Body of pancreas (tissue), 4 donors: ENCODE measurements around the gene VASP. TPM values are rescaled to one million over a fixed set of nuclear protein-coding genes. Genes with fewer than 3 reads are reported as not detected.

Source experiments
- ATAC-seq: fragments of 150-250 bp; one replicate; pipeline ENCODE4 v1.9.1; 2016
- DNase-seq, 4 donors: peaks; one replicate each; pipeline ENCODE4 v3.0.0-alpha.2; 2019
- H3K27ac ChIP-seq, 4 donors: fragments of 200-600 bp; sonication (generic); 1 replicate in 3 of 4; 2 replicates in 1 of 4; pipeline versions ENCODE4 v1.5.1 to v1.6.1; 2016 to 2019; ENCODE audit warnings: mild to moderate bottlenecking in 1 of 4, mixed read lengths in 1 of 4, moderate library complexity in 1 of 4
- H3K27me3 ChIP-seq, 2 donors: fragments of 200-600 bp; sonication (generic); one replicate each; pipeline ENCODE4 v1.6.0; 2016; ENCODE audit warnings: mild to moderate bottlenecking in 1 of 2
- H3K36me3 ChIP-seq, 2 donors: fragments of 200-600 bp; sonication (generic); replicated peaks in 1 of 2; 2 replicates each; pipeline ENCODE4 v1.5.1; 2016; ENCODE audit warnings: low read depth in 2 of 2; ENCODE audit not compliant: insufficient read depth in 1 of 2
- H3K4me1 ChIP-seq: fragments of 200-600 bp; sonication (generic); one replicate; pipeline ENCODE4 v1.6.0; 2016
- H3K4me3 ChIP-seq, 2 donors: fragments of 200-600 bp; sonication (generic); 1 replicate in 1 of 2; 2 replicates in 1 of 2; pipeline ENCODE4 v1.5.1; 2016 to 2019
- H3K9me3 ChIP-seq, 3 donors: fragments of 200-600 bp; sonication (generic); 1 replicate in 2 of 3; 2 replicates in 1 of 3; pipeline ENCODE4 v1.5.1; 2016
- CTCF ChIP-seq, 7 experiments: fragments of 450-650 bp in 4 of 7; fragments of 200-600 bp in 3 of 7; sonication (generic) in 3 of 7; IDR thresholded peaks; one replicate each; pipeline ENCODE4 v1.5.1; 2016 to 2019; ENCODE audit warnings: antibody characterized with exemption in 7 of 7
- POLR2A ChIP-seq, 3 donors: fragments of 450-650 bp; IDR thresholded peaks; one replicate each; pipeline ENCODE4 v1.6.1; 2016; ENCODE audit warnings: antibody characterized with exemption in 3 of 3, mild to moderate bottlenecking in 2 of 3
- WGBS, 2 donors: methylation state at CpG; one replicate each; pipeline ENCODE4 v1.1.5; 2017; 5-methylcytosine and 5-hydroxymethylcytosine counted together
- intact Hi-C: fragments of 100-400 bp; cut with DNase I; formaldehyde crosslinking; loops from one replicate; pipeline ENCODE4 v1.15.1; 2023
- total RNA-seq, 2 donors: library from RNA; depleted of rRNA; stranded (reverse); fragments of >200 nt; gene quantifications; one replicate each; pipeline ENCODE4 v1.1.0, GENCODE V29; 2016

VASP gene
- total RNA-seq, 2 donors from 2014 or later = 27.0 to 29.7 TPM

- no peak overlapping the region for H3K27ac ChIP-seq
- 8 to 29% methylated on average over 4 to 5 of the region's 5 CpGs for WGBS, 2 donors
- no peaks in the 10 kb centered on the region for H3K27me3 ChIP-seq
- no peaks in the 10 kb centered on the region for H3K9me3 ChIP-seq
- no peaks in the 10 kb centered on the region for H3K36me3 ChIP-seq
- H3K4me1 ChIP-seq = peaks cover 19% of the 10 kb centered on the region
- DNase-seq (no peak), ATAC-seq (no peak)
- TF ChIP-seq POLR2A (IDR thresholded peaks at IDR 0.05) (no peak), CTCF (IDR thresholded peaks at IDR 0.05) (no peak)
- H3K4me3 ChIP-seq = no peak overlapping the region
- intact Hi-C loops = no loop called here
Measured at GRCh38 chr19:45473367-45473681, 34.0 kb upstream of the VASP start.

GRCh38 chr19:45473682-45474605 lies 33.3 kb upstream of the VASP start:
- no peaks in the 10 kb centered on the region for H3K36me3 ChIP-seq
- TF ChIP-seq CTCF (IDR thresholded peaks at IDR 0.05) = no peak
- TF ChIP-seq POLR2A (IDR thresholded peaks at IDR 0.05) = peak in 1 of 3 donors; percentile 2
- no peak overlapping the region for H3K27ac ChIP-seq
- DNase-seq (no peak), ATAC-seq (no peak)
- no peaks in the 10 kb centered on the region for H3K9me3 ChIP-seq
- intact Hi-C loops = no loop called here
- H3K4me1 ChIP-seq = peaks cover 18% of the 10 kb centered on the region
- H3K4me3 ChIP-seq = no peak overlapping the region
- WGBS, 2 donors = 50 to 52% methylated on average over 27 of the region's 27 CpGs
- H3K27me3 ChIP-seq = no peaks in the 10 kb centered on the region

GRCh38 chr19:45474606-45475521 lies 32.4 kb upstream of the VASP start:
- no peaks in the 10 kb centered on the region for H3K9me3 ChIP-seq
- H3K4me1 ChIP-seq = peaks cover 16% of the 10 kb centered on the region
- ATAC-seq = no peak
- H3K27me3 ChIP-seq = no peaks in the 10 kb centered on the region
- H3K4me3 ChIP-seq = no peak overlapping the region
- 53 to 54% methylated on average over 27 to 28 of the region's 28 CpGs for WGBS, 2 donors
- intact Hi-C loops = no loop called here
- H3K36me3 ChIP-seq = no peaks in the 10 kb centered on the region
- DNase-seq = no peak
- TF ChIP-seq CTCF (IDR thresholded peaks at IDR 0.05) (no peak), POLR2A (IDR thresholded peaks at IDR 0.05) (no peak)
- no peak overlapping the region for H3K27ac ChIP-seq

GRCh38 chr19:45475537-45476291 lies 31.6 kb upstream of the VASP start:
- Histone ChIP-seq H3K9me3 (no peaks in the 10 kb centered on the region), H3K36me3 (no peaks in the 10 kb centered on the region), H3K27me3 (no peaks in the 10 kb centered on the region), H3K4me3 (no peak overlapping the region), H3K27ac (no peak overlapping the region), H3K4me1 (peaks cover 11% of the 10 kb centered on the region)
- TF ChIP-seq CTCF (IDR thresholded peaks at IDR 0.05) (no peak), POLR2A (IDR thresholded peaks at IDR 0.05) (no peak)
- DNase-seq (no peak), ATAC-seq (no peak)
- WGBS, 2 donors = 52 to 61% methylated on average over 6 of the region's 6 CpGs
- intact Hi-C loops = no loop called here
